Cardiac muscle cell (in vitro differentiated cells and primary cell): Measurements from ENCODE around the gene SLC19A2. TPM values are rescaled to one million over a fixed set of nuclear protein-coding genes. Genes with fewer than 3 reads are reported as not detected.

Source experiments
- DNase-seq, 2 donors: peaks; one replicate each; pipeline versions ENCODE4 v3.0.0 to v3.0.0-alpha.2; 2010 to 2017; ENCODE audit warnings: low read depth in 1 of 2, low spot score in 1 of 2
- H3K27ac ChIP-seq: fragments of 200-600 bp; sonication (generic); 2 replicates; pipeline ENCODE4 v1.5.1; 2016
- H3K27me3 ChIP-seq: fragments of 200-600 bp; sonication (generic); 2 replicates; pipeline ENCODE4 v1.6.0; 2016; ENCODE audit warnings: control low read depth
- H3K36me3 ChIP-seq: fragments of 200-600 bp; sonication (generic); 2 replicates; pipeline ENCODE4 v1.5.1; 2016; ENCODE audit warnings: control low read depth
- H3K4me1 ChIP-seq: fragments of 200-600 bp; sonication (generic); 2 replicates; pipeline ENCODE4 v1.8.1; 2017; ENCODE audit warnings: low read depth, mild to moderate bottlenecking, mixed run types
- H3K4me3 ChIP-seq: fragments of 200-600 bp; sonication (generic); 2 replicates; pipeline ENCODE4 v1.5.1; 2016; ENCODE audit warnings: mild to moderate bottlenecking
- H3K9me3 ChIP-seq: fragments of 200-600 bp; sonication (generic); 2 replicates; pipeline ENCODE4 v1.5.1; 2017; ENCODE audit warnings: low read depth, mild to moderate bottlenecking, control low read depth
- polyA plus RNA-seq: library from polyadenylated mRNA; unstranded; fragments of >200 nt; fragmentation: Nextera tagmentation; extraction: Ambion mirVana; gene quantifications from 2 replicates; pipeline ENCODE4 v1.2.1, GENCODE V29; 2016
- total RNA-seq: library from RNA; depleted of rRNA; stranded (reverse); fragments of >200 nt; gene quantifications from 2 replicates; pipeline ENCODE4 v1.2.3, GENCODE V29; 2016
- TF ChIP-seq, protein P1 (sequence below): IDR thresholded peaks from 2 replicates; pipeline ENCODE4 v1.5.1; 2012; ENCODE audit warnings: low read depth, mild to moderate bottlenecking, low read length

Gene SLC19A2
- total and polyA plus RNA-seq, 2 experiments from 2014 or later = 8.8 to 18.6 TPM

DNA sequence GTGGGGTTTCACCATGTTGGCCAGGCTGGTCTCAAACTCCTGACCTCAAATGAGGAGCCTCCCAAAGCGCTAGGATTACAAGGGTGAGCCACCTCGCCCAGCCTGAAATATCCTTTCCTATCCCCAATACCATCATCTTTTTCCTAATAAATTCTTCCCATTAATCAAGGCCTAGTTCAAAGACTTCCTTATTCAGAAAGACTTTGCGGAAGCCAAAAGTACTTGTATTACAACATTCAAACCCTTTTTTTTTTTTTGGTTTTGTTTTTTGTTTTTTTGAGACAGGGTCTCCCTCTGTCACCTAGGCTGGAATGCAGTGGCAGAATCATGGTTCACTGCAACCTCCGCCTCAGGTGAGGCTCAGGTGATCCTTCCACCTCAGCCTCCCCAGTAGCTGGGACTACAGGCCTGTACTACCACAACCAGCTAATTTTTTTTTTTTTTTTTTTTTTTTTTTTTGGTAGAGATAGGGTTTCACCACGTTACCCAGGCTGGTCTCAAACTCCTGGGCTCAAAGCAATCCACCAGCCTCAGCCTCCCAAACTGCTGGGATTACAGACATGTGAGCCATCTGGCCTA, 7.6 kb downstream of the SLC19A2 start:
- Histone ChIP-seq H3K27me3 (no peaks in the 10 kb centered on the region), H3K4me3 (no peak overlapping the region), H3K36me3 (peaks cover 8% of the 10 kb centered on the region), H3K4me1 (peaks cover 27% of the 10 kb centered on the region), H3K27ac (no peak overlapping the region), H3K9me3 (no peaks in the 10 kb centered on the region)
- DNase-seq = no peak
- TF ChIP-seq, protein P1, sequence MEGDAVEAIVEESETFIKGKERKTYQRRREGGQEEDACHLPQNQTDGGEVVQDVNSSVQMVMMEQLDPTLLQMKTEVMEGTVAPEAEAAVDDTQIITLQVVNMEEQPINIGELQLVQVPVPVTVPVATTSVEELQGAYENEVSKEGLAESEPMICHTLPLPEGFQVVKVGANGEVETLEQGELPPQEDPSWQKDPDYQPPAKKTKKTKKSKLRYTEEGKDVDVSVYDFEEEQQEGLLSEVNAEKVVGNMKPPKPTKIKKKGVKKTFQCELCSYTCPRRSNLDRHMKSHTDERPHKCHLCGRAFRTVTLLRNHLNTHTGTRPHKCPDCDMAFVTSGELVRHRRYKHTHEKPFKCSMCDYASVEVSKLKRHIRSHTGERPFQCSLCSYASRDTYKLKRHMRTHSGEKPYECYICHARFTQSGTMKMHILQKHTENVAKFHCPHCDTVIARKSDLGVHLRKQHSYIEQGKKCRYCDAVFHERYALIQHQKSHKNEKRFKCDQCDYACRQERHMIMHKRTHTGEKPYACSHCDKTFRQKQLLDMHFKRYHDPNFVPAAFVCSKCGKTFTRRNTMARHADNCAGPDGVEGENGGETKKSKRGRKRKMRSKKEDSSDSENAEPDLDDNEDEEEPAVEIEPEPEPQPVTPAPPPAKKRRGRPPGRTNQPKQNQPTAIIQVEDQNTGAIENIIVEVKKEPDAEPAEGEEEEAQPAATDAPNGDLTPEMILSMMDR = no peak

DNA sequence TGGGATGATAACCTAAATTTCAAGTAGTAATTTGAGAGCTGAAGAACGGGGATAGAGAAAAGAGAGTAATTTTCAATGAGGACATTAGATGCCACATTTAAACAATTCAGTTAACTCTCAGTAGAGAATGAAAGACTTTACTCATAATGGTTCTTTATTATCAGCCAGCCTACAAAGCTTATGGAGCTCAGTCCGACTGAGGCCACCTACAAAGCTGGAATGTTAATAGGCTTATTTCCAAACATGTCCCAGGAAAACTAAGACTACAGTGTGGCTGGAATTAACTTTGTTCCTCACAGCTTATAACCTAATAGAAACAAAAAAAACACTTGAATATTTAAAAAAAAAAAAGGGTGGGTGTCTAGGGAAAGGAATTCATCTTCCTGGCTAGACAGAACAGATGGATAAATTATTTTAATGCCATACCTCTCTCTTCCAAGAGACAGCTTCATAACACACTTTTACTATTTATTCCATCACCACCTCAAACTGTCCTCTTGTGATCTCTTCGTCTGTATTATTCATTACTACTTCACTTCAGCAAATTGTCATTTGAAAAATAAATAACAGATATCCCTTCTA, 9.8 kb downstream of the SLC19A2 start:
- no peak for DNase-seq
- Histone ChIP-seq H3K36me3 (peaks cover 11% of the 10 kb centered on the region), H3K27ac (no peak overlapping the region), H3K4me3 (no peak overlapping the region), H3K4me1 (peaks cover 11% of the 10 kb centered on the region), H3K27me3 (no peaks in the 10 kb centered on the region), H3K9me3 (no peaks in the 10 kb centered on the region)
- TF ChIP-seq, protein P1 = no peak

DNA sequence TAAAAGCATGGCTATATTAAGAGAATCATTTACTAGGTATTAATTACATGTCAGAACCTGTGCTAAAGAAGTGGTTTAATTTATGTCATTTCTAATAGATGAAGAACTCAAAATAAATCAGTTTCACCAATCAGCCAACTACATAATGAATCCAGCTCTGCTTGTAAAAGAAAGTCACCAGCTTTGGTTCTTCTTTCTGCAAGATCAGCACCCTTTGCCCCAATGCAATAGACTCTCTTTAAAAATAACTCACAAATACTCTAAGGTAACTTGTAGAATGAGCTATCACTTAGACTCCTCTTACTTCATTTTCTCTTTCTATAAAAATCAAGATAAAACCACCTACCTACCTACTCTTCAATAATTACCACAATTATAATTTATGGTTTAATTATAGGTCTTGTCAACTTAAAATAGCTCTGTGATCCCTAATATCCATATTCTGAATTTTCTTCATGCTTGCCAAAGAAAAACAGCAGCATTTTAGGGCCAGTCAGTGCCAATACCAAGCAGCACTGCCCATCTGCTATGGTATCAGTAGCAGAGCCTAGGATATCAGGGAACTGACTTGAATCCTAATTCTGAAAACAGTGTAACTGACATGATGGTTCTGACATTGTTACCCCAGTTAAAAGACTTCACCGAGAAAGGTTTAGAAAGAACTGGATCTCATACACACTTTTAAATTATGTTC, 11.3 kb downstream of the SLC19A2 start:
- TF ChIP-seq, protein P1 = no peak
- H3K9me3 ChIP-seq = no peaks in the 10 kb centered on the region
- no peak overlapping the region for H3K27ac ChIP-seq
- DNase-seq = no peak
- H3K4me1 ChIP-seq = peaks cover 2% of the 10 kb centered on the region
- H3K27me3 ChIP-seq = no peaks in the 10 kb centered on the region
- H3K4me3 ChIP-seq = no peak overlapping the region
- peaks cover 12% of the 10 kb centered on the region for H3K36me3 ChIP-seq

DNA sequence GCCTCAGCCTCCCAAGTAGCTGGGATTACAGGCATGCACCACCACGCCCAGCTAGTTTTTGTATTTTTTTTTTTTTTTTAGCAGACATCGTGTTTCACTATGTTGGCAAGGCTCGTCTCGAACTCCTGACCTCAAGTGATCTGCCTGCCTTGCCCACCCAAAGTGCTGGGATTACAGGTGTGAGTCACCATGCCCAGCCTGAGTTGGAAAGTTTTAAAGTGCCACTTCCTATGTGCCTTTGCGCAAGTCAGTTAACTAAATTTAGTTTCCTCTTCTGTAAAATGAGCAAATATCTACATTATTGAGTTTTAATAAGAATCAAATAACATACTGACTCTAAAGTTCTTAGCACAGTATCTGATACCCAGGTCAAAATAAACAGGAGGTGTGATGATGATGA, 12.4 kb downstream of the SLC19A2 start:
- H3K9me3 ChIP-seq = no peaks in the 10 kb centered on the region
- H3K4me1 ChIP-seq = no peaks in the 10 kb centered on the region
- no peak overlapping the region for H3K4me3 ChIP-seq
- TF ChIP-seq, protein P1 = no peak
- no peaks in the 10 kb centered on the region for H3K27me3 ChIP-seq
- peaks cover 23% of the 10 kb centered on the region for H3K36me3 ChIP-seq
- no peak for DNase-seq
- H3K27ac ChIP-seq = no peak overlapping the region

DNA sequence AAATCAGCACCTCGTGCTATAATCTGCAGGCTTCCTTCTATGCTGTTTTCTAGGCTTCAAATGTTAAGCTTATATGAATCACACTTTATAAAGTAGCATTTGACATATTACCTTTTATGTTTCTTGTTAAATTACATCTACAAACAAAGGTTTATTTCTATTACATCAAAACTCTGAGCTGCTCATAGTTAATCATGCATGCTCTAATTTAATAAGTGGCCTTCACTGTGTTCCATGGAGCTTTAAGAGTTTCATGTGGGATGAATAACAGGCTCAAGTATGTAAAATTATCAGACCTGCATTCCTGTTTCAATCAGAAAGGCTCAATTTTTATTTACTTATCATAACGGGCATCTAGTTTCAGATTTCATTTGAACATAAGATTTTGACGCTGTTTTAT, 13.0 kb downstream of the SLC19A2 start:
- peaks cover 29% of the 10 kb centered on the region for H3K36me3 ChIP-seq
- no peaks in the 10 kb centered on the region for H3K27me3 ChIP-seq
- H3K27ac ChIP-seq = no peak overlapping the region
- no peak overlapping the region for H3K4me3 ChIP-seq
- DNase-seq = no peak
- TF ChIP-seq, protein P1 = no peak
- H3K9me3 ChIP-seq = no peaks in the 10 kb centered on the region
- H3K4me1 ChIP-seq = no peaks in the 10 kb centered on the region
